DOHH2 (cell line): ENCODE results near the gene USP6NL.

ENCODE experiments used
- CTCF ChIP-seq: fragments of 200-600 bp; sonication (generic); IDR thresholded peaks from one replicate; pipeline ENCODE4 v1.5.1; 2014; ENCODE audit warnings: antibody characterized with exemption, mild to moderate bottlenecking, low read depth, low read length; ENCODE audit not compliant: poor library complexity, severe bottlenecking
- EZH2phosphoT487 ChIP-seq: fragments of 200-600 bp; sonication (generic); IDR thresholded peaks from 2 replicates; pipeline ENCODE4 v1.6.1; 2017; ENCODE audit warnings: borderline replicate concordance, mild to moderate bottlenecking, antibody characterized with exemption, low read length, moderate library complexity, mixed read lengths

GRCh38 chr10:11532306-11532705 lies 79.1 kb downstream of the USP6NL start:
- TF ChIP-seq CTCF (no peak), EZH2phosphoT487 (no peak)
